Neutrophil (primary cell): ENCODE data around the gene CTU1.
A peak's percentile ranks its signal among the peaks of the same experiment; 100 is the strongest.

Experiments used
- H3K27ac ChIP-seq: fragments of 200-600 bp; sonication (generic); 2 replicates; pipeline ENCODE4 v1.5.1; 2016; ENCODE audit warnings: mild to moderate bottlenecking, moderate library complexity
- H3K27me3 ChIP-seq: fragments of 200-600 bp; sonication (generic); 2 replicates; pipeline ENCODE4 v1.6.0; 2016; ENCODE audit warnings: mild to moderate bottlenecking
- H3K36me3 ChIP-seq: fragments of 200-600 bp; sonication (generic); 2 replicates; pipeline ENCODE4 v1.5.1; 2017
- H3K4me1 ChIP-seq, 2 experiments: fragments of 200-600 bp in 1 of 2; sonication (generic) in 1 of 2; 1 replicate in 1 of 2; 2 replicates in 1 of 2; pipeline versions ENCODE4 v1.5.1 to v1.6.1; 2013 to 2016; ENCODE audit warnings: low read depth in 1 of 2, low read length in 1 of 2, mild to moderate bottlenecking in 1 of 2, moderate library complexity in 1 of 2; ENCODE audit not compliant: control insufficient read depth in 1 of 2, insufficient read depth in 1 of 2
- H3K4me3 ChIP-seq, 2 experiments: fragments of 200-600 bp in 1 of 2; sonication (generic) in 1 of 2; 1 replicate in 1 of 2; 2 replicates in 1 of 2; pipeline ENCODE4 v1.5.1; 2013 to 2016; ENCODE audit warnings: low read depth in 1 of 2, low read length in 1 of 2, mild to moderate bottlenecking in 1 of 2, moderate library complexity in 1 of 2
- H3K9me3 ChIP-seq: fragments of 200-600 bp; sonication (generic); 2 replicates; pipeline ENCODE4 v1.5.1; 2016
- TF ChIP-seq, protein P1 (sequence below): fragments of 200-600 bp; sonication (generic); IDR thresholded peaks from 2 replicates; pipeline ENCODE4 v1.5.1; 2016; ENCODE audit warnings: antibody characterized with exemption

CTU1 gene

GRCh38 chr19:51103926-51104341 lies 4.3 kb downstream of the CTU1 start:
- Histone ChIP-seq H3K36me3 (peaks cover 13% of the 10 kb centered on the region), H3K27me3 (no peaks in the 10 kb centered on the region), H3K4me1 (peaks cover 14 to 17% of the 10 kb centered on the region in 2 experiments), H3K4me3 (no peak overlapping the region), H3K27ac (no peak overlapping the region), H3K9me3 (no peaks in the 10 kb centered on the region)
- TF ChIP-seq, protein P1, sequence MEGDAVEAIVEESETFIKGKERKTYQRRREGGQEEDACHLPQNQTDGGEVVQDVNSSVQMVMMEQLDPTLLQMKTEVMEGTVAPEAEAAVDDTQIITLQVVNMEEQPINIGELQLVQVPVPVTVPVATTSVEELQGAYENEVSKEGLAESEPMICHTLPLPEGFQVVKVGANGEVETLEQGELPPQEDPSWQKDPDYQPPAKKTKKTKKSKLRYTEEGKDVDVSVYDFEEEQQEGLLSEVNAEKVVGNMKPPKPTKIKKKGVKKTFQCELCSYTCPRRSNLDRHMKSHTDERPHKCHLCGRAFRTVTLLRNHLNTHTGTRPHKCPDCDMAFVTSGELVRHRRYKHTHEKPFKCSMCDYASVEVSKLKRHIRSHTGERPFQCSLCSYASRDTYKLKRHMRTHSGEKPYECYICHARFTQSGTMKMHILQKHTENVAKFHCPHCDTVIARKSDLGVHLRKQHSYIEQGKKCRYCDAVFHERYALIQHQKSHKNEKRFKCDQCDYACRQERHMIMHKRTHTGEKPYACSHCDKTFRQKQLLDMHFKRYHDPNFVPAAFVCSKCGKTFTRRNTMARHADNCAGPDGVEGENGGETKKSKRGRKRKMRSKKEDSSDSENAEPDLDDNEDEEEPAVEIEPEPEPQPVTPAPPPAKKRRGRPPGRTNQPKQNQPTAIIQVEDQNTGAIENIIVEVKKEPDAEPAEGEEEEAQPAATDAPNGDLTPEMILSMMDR = no peak

DNA sequence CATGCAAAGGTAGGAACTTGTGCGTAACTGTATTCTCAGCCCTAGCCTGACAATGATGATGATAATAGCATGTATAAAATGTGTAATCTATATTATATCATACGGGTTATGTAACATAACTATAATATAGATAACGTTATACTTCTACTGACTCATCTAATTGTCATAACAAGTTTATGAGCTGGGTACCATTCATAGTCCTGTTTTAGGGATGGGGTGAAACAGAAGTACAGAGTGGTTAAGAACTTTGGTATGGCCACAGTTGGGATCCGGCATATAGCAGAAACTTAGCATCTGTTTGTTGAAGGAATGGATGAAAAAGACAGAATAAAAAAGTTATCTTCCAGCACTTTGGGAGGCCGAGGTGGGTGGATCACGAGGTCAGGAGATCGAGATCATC lies 5.2 kb downstream of the CTU1 start:
- TF ChIP-seq, protein P1 = no peak
- no peaks in the 10 kb centered on the region for H3K9me3 ChIP-seq
- no peak overlapping the region for H3K27ac ChIP-seq
- no peaks in the 10 kb centered on the region for H3K27me3 ChIP-seq
- peaks cover 13% of the 10 kb centered on the region for H3K36me3 ChIP-seq
- peaks cover 9 to 12% of the 10 kb centered on the region in 2 experiments for H3K4me1 ChIP-seq
- H3K4me3 ChIP-seq = no peak overlapping the region

DNA sequence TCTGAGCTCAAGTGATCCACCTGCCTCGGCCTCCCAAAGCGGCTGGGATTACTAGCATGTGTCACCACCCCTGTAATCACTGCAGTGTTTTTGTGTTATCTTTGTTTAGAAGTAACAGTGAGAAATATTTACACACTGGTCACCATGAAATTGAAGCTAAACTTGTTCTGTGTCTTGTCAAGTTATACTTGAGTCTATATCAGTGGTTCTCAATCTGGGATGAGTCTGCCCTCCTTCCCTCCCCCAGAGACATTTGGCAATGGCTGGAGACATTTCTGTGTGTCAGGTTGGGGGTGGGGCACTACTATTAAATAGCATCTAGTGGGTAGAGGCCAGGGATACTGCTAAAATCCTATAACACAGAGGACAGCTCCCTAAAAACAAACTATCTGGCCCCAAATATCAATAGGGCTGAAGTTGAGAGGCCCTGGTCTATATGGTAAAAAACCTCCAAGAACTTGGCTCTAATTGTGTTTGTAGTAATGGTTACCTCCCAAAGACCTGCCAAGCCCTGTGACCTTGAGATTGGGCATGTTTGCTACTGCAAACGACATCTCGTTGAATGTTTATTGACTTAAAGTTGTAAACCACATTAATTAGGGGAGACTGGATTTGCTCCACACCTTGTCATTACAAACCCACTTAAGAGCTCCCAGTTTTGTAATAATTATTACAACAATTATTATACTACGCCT lies 6.9 kb downstream of the CTU1 start:
- H3K27me3 ChIP-seq = no peaks in the 10 kb centered on the region
- H3K36me3 ChIP-seq = peaks cover 13% of the 10 kb centered on the region

GRCh38 chr19:51100601-51101000 lies 7.6 kb downstream of the CTU1 start:
- peaks cover 10 to 18% of the 10 kb centered on the region in 2 experiments for H3K4me1 ChIP-seq
- no peaks in the 10 kb centered on the region for H3K27me3 ChIP-seq
- H3K9me3 ChIP-seq = no peaks in the 10 kb centered on the region
- TF ChIP-seq, protein P1 = no peak
- H3K4me3 ChIP-seq = no peak overlapping the region
- peaks cover 13% of the 10 kb centered on the region for H3K36me3 ChIP-seq
- no peak overlapping the region for H3K27ac ChIP-seq

More for the DNA sequence above, 6.9 kb downstream of the CTU1 start:
- no peak overlapping the region for H3K4me3 ChIP-seq
- no peak overlapping the region for H3K27ac ChIP-seq
- peaks cover 10 to 18% of the 10 kb centered on the region in 2 experiments for H3K4me1 ChIP-seq
- TF ChIP-seq, protein P1 = no peak
- H3K9me3 ChIP-seq = no peaks in the 10 kb centered on the region

DNA sequence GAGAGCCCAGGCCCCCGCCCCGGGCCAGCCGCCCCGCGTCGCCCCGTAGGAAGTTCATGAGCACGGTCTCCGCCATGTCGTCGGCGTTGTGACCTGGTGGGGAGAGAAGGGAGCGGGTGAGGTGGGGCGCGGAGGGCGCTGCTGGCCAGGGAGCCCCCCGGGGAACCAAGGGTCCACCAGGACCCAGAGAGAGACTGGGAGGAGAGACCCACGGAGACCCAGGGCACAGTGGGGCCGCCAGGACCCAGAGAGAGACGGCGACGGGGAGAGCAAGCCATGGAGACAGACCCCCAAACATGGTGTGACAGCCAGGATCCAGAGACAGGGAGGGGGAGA lies 9.2 kb downstream of the CTU1 start:
- H3K4me3 ChIP-seq = peak overlapping the region in 1 of 2 experiments; percentile 20
- H3K27me3 ChIP-seq = peaks cover 3% of the 10 kb centered on the region
- peaks cover 10 to 18% of the 10 kb centered on the region in 2 experiments for H3K4me1 ChIP-seq
- H3K36me3 ChIP-seq = peaks cover 13% of the 10 kb centered on the region
- H3K9me3 ChIP-seq = no peaks in the 10 kb centered on the region
- H3K27ac ChIP-seq = peak overlapping the region; percentile 58
- TF ChIP-seq, protein P1 = no peak
